Measurements from ENCODE around the gene EYA4. TPM values are rescaled to one million over a fixed set of nuclear protein-coding genes. Genes with fewer than 3 reads are reported as not detected.

Gene EYA4
- total and polyA plus RNA-seq, 2 donors (not counting 3 experiments of a cell fraction or from before 2014, with no cell fraction given), result not detected

GRCh38 chr6:133424359-133424758 lies 183.2 kb downstream of the EYA4 start:
- dilution Hi-C loops (cut with MboI; ENCODE audit: extremely low pct_ligation_motif_present, low sequenced_read_pairs), result no loop called here
- ChIA-PET CTCF (no interaction called here), POLR2A (no interaction called here)

More at GRCh38 chr6:133424359-133424758, 183.2 kb downstream of the EYA4 start:
- H2AFZ ChIP-seq (ENCODE audit: low read depth, low read length), result no peak overlapping the region
- no peak for TF ChIP-seq FOS (IDR thresholded peaks at IDR 0.05; ENCODE audit: borderline replicate concordance, insufficient read depth, low read length)
- no peak for TF ChIP-seq POLR2A (IDR thresholded peaks at IDR 0.05; ENCODE audit: low read depth, low read length)
- TF ChIP-seq POLR2AphosphoS5 (IDR thresholded peaks at IDR 0.05; ENCODE audit: insufficient read depth, low read depth, low read length), result no peak
- TF ChIP-seq EZH2 (IDR thresholded peaks at IDR 0.05; ENCODE audit: borderline replicate concordance, low read depth, low read length, severe bottlenecking), result no peak
- TF ChIP-seq, protein P1, sequence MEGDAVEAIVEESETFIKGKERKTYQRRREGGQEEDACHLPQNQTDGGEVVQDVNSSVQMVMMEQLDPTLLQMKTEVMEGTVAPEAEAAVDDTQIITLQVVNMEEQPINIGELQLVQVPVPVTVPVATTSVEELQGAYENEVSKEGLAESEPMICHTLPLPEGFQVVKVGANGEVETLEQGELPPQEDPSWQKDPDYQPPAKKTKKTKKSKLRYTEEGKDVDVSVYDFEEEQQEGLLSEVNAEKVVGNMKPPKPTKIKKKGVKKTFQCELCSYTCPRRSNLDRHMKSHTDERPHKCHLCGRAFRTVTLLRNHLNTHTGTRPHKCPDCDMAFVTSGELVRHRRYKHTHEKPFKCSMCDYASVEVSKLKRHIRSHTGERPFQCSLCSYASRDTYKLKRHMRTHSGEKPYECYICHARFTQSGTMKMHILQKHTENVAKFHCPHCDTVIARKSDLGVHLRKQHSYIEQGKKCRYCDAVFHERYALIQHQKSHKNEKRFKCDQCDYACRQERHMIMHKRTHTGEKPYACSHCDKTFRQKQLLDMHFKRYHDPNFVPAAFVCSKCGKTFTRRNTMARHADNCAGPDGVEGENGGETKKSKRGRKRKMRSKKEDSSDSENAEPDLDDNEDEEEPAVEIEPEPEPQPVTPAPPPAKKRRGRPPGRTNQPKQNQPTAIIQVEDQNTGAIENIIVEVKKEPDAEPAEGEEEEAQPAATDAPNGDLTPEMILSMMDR (IDR thresholded peaks at IDR 0.05; ENCODE audit: extremely low read depth in 1 of 2, insufficient read depth in 1 of 2, low read depth in 1 of 2, low read length in 2 of 2), result no peak
- no peak for TF ChIP-seq MYC (IDR thresholded peaks at IDR 0.05; ENCODE audit: low read depth, low read length)
- no peak for TF ChIP-seq GATA2 (IDR thresholded peaks at IDR 0.05; ENCODE audit: insufficient read depth, insufficient read length, low read depth, low read length)
- TF ChIP-seq JUN (IDR thresholded peaks at IDR 0.05; ENCODE audit: borderline replicate concordance, insufficient read depth, insufficient read length, low read depth), result no peak
- TF ChIP-seq, protein P2, sequence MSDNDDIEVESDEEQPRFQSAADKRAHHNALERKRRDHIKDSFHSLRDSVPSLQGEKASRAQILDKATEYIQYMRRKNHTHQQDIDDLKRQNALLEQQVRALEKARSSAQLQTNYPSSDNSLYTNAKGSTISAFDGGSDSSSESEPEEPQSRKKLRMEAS (IDR thresholded peaks at IDR 0.05; ENCODE audit: insufficient read depth, insufficient read length), result no peak
- no peak overlapping the region for H3K9ac ChIP-seq (replicated peaks; ENCODE audit: extremely low read depth, insufficient read depth, low read length)
- no peak for FAIRE-seq
- no peaks in the 10 kb centered on the region for H3K4me1 ChIP-seq (ENCODE audit: control insufficient read depth, extremely low read depth, insufficient read depth, low read length)
- no peaks in the 10 kb centered on the region for H3K36me3 ChIP-seq (ENCODE audit: control insufficient read depth in 2 of 2, extremely low read depth in 1 of 2, insufficient read depth in 2 of 2, low read length in 2 of 2)
- intact Hi-C loops (cut with micrococcal nuclease), result loop anchor here (10.0 kb wide), 1 partner anchor 330 kb away; no protein-coding TSS in a partner anchor
- no peak overlapping the region for H3K4me2 ChIP-seq (ENCODE audit: insufficient read depth, low read length)
- DNase-seq (ENCODE audit: low read depth, low spot score), result no peak
- no peaks in the 10 kb centered on the region for H3K79me2 ChIP-seq (ENCODE audit: control insufficient read depth, insufficient read depth, low read length)
- no peaks in the 10 kb centered on the region for H3K9me3 ChIP-seq (replicated peaks; ENCODE audit: control insufficient read depth, insufficient read depth, low read length)
- H3K27ac ChIP-seq (ENCODE audit: insufficient read depth, low read depth, low read length), result no peak overlapping the region
- H3K27me3 ChIP-seq (ENCODE audit: control insufficient read depth in 2 of 2, insufficient read depth in 2 of 2, low read length in 2 of 2), result no peaks in the 10 kb centered on the region
- no TSS peak for BruUV-seq (replicated peaks)
- H3K9me1 ChIP-seq (replicated peaks; ENCODE audit: control insufficient read depth, extremely low read depth, insufficient read depth, low read length), result no peaks in the 10 kb centered on the region
- H4K20me1 ChIP-seq (replicated peaks; ENCODE audit: control insufficient read depth, extremely low read depth, insufficient read depth, low read length), result no peaks in the 10 kb centered on the region
- H3K4me3 ChIP-seq (replicated peaks in 1 of 3; ENCODE audit: insufficient read depth in 1 of 3, low read depth in 1 of 3, low read length in 3 of 3), result no peak overlapping the region
